BE2C (cell line): ENCODE results near the gene TRERF1.

Experiments used
- DNase-seq: peaks from one replicate; pipeline ENCODE4 v3.0.0-alpha.2; 2020
- H3K27me3 ChIP-seq: fragments of 250-450 bp; sonication (Bioruptor Pico); 2 replicates; pipeline ENCODE4 v1.5.1; 2020; ENCODE audit warnings: mild to moderate bottlenecking
- H3K36me3 ChIP-seq: fragments of 250-450 bp; sonication (Bioruptor Pico); 2 replicates; pipeline ENCODE4 v1.5.1; 2020; ENCODE audit warnings: mild to moderate bottlenecking
- H3K4me1 ChIP-seq: fragments of 250-450 bp; sonication (Bioruptor Pico); 2 replicates; pipeline ENCODE4 v1.5.1; 2020
- H3K4me3 ChIP-seq: 2 replicates; pipeline ENCODE4 v1.5.1; 2011; ENCODE audit warnings: low read depth, low read length
- H3K9me3 ChIP-seq: fragments of 250-450 bp; sonication (Bioruptor Pico); 2 replicates; pipeline ENCODE4 v1.5.1; 2020
- TF ChIP-seq, protein P1 (sequence below): IDR thresholded peaks from 2 replicates; pipeline ENCODE4 v1.5.1; 2012; ENCODE audit warnings: mild to moderate bottlenecking, low read depth, low read length

TRERF1 gene

GRCh38 chr6:42295181-42295580 lies 156.5 kb downstream of the TRERF1 start:
- H3K36me3 ChIP-seq, result no peaks in the 10 kb centered on the region; the same call in none of the 2 replicates
- no peak overlapping the region for H3K4me3 ChIP-seq
- H3K9me3 ChIP-seq, result no peaks in the 10 kb centered on the region
- TF ChIP-seq, protein P1, sequence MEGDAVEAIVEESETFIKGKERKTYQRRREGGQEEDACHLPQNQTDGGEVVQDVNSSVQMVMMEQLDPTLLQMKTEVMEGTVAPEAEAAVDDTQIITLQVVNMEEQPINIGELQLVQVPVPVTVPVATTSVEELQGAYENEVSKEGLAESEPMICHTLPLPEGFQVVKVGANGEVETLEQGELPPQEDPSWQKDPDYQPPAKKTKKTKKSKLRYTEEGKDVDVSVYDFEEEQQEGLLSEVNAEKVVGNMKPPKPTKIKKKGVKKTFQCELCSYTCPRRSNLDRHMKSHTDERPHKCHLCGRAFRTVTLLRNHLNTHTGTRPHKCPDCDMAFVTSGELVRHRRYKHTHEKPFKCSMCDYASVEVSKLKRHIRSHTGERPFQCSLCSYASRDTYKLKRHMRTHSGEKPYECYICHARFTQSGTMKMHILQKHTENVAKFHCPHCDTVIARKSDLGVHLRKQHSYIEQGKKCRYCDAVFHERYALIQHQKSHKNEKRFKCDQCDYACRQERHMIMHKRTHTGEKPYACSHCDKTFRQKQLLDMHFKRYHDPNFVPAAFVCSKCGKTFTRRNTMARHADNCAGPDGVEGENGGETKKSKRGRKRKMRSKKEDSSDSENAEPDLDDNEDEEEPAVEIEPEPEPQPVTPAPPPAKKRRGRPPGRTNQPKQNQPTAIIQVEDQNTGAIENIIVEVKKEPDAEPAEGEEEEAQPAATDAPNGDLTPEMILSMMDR, result no peak
- H3K27me3 ChIP-seq, result no peaks in the 10 kb centered on the region
- DNase-seq, result no peak
- H3K4me1 ChIP-seq, result no peaks in the 10 kb centered on the region

GRCh38 chr6:42294759-42295158 lies 157.0 kb downstream of the TRERF1 start:
- no peak overlapping the region for H3K4me3 ChIP-seq
- H3K36me3 ChIP-seq, result no peaks in the 10 kb centered on the region; the same call in none of the 2 replicates
- DNase-seq, result no peak
- H3K9me3 ChIP-seq, result no peaks in the 10 kb centered on the region
- no peaks in the 10 kb centered on the region for H3K27me3 ChIP-seq
- H3K4me1 ChIP-seq, result no peaks in the 10 kb centered on the region
- TF ChIP-seq, protein P1, result no peak

DNA sequence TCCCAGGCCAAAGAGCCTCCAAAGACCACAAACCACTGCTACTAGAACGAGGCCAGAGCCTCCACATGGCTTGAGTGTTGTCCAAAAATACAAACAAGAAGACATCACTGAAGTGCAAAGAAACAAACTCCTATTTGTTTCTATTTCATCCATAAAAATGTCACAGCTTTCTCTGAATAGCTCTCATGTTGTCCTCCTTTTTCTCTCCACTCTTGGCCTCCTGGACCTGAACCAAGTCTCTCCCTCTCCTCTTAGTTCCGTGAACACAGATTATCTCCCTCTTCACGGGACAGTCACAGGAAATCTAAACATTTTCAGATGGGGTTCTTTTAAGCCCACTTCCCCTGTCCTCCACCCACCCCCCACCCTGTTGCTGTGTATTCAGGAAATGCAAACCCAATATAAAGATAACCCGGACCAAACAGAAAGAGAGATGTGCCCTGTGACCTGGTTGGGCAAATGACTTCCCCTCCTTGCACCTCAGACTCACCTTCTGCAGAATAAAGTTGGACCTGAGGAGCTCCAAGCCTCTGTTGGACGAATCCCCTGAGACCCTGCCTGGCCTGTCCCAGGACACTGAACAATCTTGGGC lies 158.2 kb downstream of the TRERF1 start:
- TF ChIP-seq, protein P1, result no peak
- Histone ChIP-seq H3K9me3 (no peaks in the 10 kb centered on the region), H3K36me3 (no peaks in the 10 kb centered on the region; the same call in 1 of the 2 replicates), H3K4me1 (no peaks in the 10 kb centered on the region), H3K4me3 (no peak overlapping the region), H3K27me3 (no peaks in the 10 kb centered on the region)
- no peak for DNase-seq

GRCh38 chr6:42292004-42292740 lies 159.6 kb downstream of the TRERF1 start:
- no peaks in the 10 kb centered on the region for H3K36me3 ChIP-seq
- H3K4me1 ChIP-seq, result no peaks in the 10 kb centered on the region
- DNase-seq, result no peak
- no peaks in the 10 kb centered on the region for H3K9me3 ChIP-seq
- TF ChIP-seq, protein P1, result no peak
- no peaks in the 10 kb centered on the region for H3K27me3 ChIP-seq
- H3K4me3 ChIP-seq, result no peak overlapping the region

- Histone ChIP-seq H3K27me3 (no peaks in the 10 kb centered on the region), H3K9me3 (no peaks in the 10 kb centered on the region), H3K4me1 (no peaks in the 10 kb centered on the region), H3K4me3 (no peak overlapping the region), H3K36me3 (no peaks in the 10 kb centered on the region)
- DNase-seq, result no peak
- TF ChIP-seq, protein P1, result no peak
These were observed 164.0 kb downstream of the TRERF1 start for GRCh38 chr6:42287756-42288155.

- Histone ChIP-seq H3K9me3 (no peaks in the 10 kb centered on the region), H3K27me3 (no peaks in the 10 kb centered on the region), H3K4me1 (no peaks in the 10 kb centered on the region), H3K36me3 (no peaks in the 10 kb centered on the region), H3K4me3 (no peak overlapping the region)
- no peak for DNase-seq
- TF ChIP-seq, protein P1, result no peak
These were observed 170.2 kb downstream of the TRERF1 start for GRCh38 chr6:42281570-42281969.
